Neural cell (in vitro differentiated cells): Measurements from ENCODE around the gene LRRC56. TPM values are rescaled to one million over a fixed set of nuclear protein-coding genes. Genes with fewer than 3 reads are reported as not detected.

Experiments
- H2AFZ ChIP-seq: fragments of 200-600, 300-800 bp; sonication (generic), shearing (Covaris generic); 2 replicates; pipeline ENCODE4 v1.6.0; 2014; ENCODE audit warnings: low read depth, mild to moderate bottlenecking, antibody characterized with exemption, low read length, moderate library complexity
- H3F3A ChIP-seq: fragments of 200-600 bp; shearing (Covaris generic); 2 replicates; pipeline ENCODE4 v1.6.1; 2016; ENCODE audit warnings: mild to moderate bottlenecking, moderate library complexity, mixed read lengths, antibody characterized with exemption, low read length; ENCODE audit not compliant: insufficient read depth, poor library complexity, severe bottlenecking
- H3K27ac ChIP-seq: fragments of 200-600, 300-800 bp; sonication (generic), shearing (Covaris generic); 2 replicates; pipeline ENCODE4 v1.5.1; 2014; ENCODE audit warnings: mild to moderate bottlenecking, low read length, moderate library complexity
- H3K27me3 ChIP-seq: fragments of 300-800, 200-600 bp; sonication (generic), shearing (Covaris generic); 2 replicates; pipeline ENCODE4 v1.6.0; 2014; ENCODE audit warnings: mild to moderate bottlenecking, low read depth, low read length, moderate library complexity; ENCODE audit not compliant: insufficient read depth
- H3K36me3 ChIP-seq: fragments of 300-800, 200-600 bp; sonication (generic), shearing (Covaris generic); 2 replicates; pipeline ENCODE4 v1.5.1; 2014; ENCODE audit warnings: mild to moderate bottlenecking, antibody characterized with exemption, low read length, moderate library complexity; ENCODE audit not compliant: insufficient read depth
- H3K4me2 ChIP-seq: fragments of 300-800, 200-600 bp; sonication (generic), shearing (Covaris generic); 2 replicates; pipeline ENCODE4 v1.6.0; 2014; ENCODE audit warnings: mild to moderate bottlenecking, low read length
- H3K4me3 ChIP-seq: fragments of 300-800, 200-600 bp; sonication (generic), shearing (Covaris generic); 2 replicates; pipeline ENCODE4 v1.5.1; 2014; ENCODE audit warnings: mild to moderate bottlenecking, low read length, moderate library complexity
- H3K79me2 ChIP-seq: fragments of 200-600 bp; shearing (Covaris generic); replicated peaks from 2 replicates; pipeline ENCODE4 v1.6.0; 2014; ENCODE audit warnings: mild to moderate bottlenecking, low read length, moderate library complexity; ENCODE audit not compliant: insufficient read depth
- H3K9ac ChIP-seq: fragments of 300-800, 200-600 bp; sonication (generic), shearing (Covaris generic); 2 replicates; pipeline ENCODE4 v1.6.1; 2016; ENCODE audit warnings: mild to moderate bottlenecking, low read length, mixed read lengths
- H3K9me2 ChIP-seq: fragments of 200-600 bp; shearing (Covaris generic); 2 replicates; pipeline ENCODE4 v1.6.1; 2016; ENCODE audit warnings: mild to moderate bottlenecking, low read length, mixed read lengths; ENCODE audit not compliant: insufficient read depth
- H3K9me3 ChIP-seq: fragments of 200-600, 300-800 bp; sonication (generic), shearing (Covaris generic); 2 replicates; pipeline ENCODE4 v1.6.1; 2016; ENCODE audit warnings: mild to moderate bottlenecking, mixed run types, low read length, moderate library complexity, mixed read lengths
- H4K20me1 ChIP-seq: fragments of 200-600 bp; shearing (Covaris generic); 2 replicates; pipeline ENCODE4 v1.6.1; 2016; ENCODE audit warnings: mild to moderate bottlenecking, mixed run types; ENCODE audit not compliant: insufficient read depth
- CTCF ChIP-seq: fragments of 450-650 bp; IDR thresholded peaks from 2 replicates; pipeline ENCODE4 v1.5.1; 2014; ENCODE audit warnings: antibody characterized with exemption, mild to moderate bottlenecking, moderate library complexity; ENCODE audit not compliant: poor library complexity, severe bottlenecking
- EP300 ChIP-seq: fragments of 450-650 bp; conservative IDR thresholded peaks from 2 replicates; pipeline ENCODE4 v1.6.1; 2014; ENCODE audit warnings: antibody characterized with exemption, mild to moderate bottlenecking, moderate library complexity; ENCODE audit not compliant: poor library complexity, severe bottlenecking
- EZH2 ChIP-seq: fragments of 200-600, 300-800 bp; shearing (Covaris generic), sonication (generic); IDR thresholded peaks from 2 replicates; pipeline ENCODE4 v1.6.1; 2014; ENCODE audit warnings: antibody characterized with exemption, low read length, borderline replicate concordance, mild to moderate bottlenecking; ENCODE audit not compliant: insufficient read depth, poor library complexity, severe bottlenecking
- MXI1 ChIP-seq: fragments of 450-650 bp; conservative IDR thresholded peaks from 2 replicates; pipeline ENCODE4 v1.6.1; 2014; ENCODE audit warnings: antibody characterized with exemption, mild to moderate bottlenecking; ENCODE audit not compliant: poor library complexity, severe bottlenecking
- POLR2AphosphoS5 ChIP-seq: IDR thresholded peaks from 2 replicates; pipeline ENCODE4 v1.6.1; 2012
- RAD21 ChIP-seq: fragments of 450-650 bp; conservative IDR thresholded peaks from 2 replicates; pipeline ENCODE4 v1.6.1; 2014; ENCODE audit warnings: antibody characterized with exemption, mild to moderate bottlenecking, moderate library complexity
- REST ChIP-seq: IDR thresholded peaks from 2 replicates; pipeline ENCODE4 v1.6.1; 2012; ENCODE audit warnings: borderline replicate concordance
- SMC3 ChIP-seq: fragments of 450-650 bp; conservative IDR thresholded peaks from 2 replicates; pipeline ENCODE4 v1.6.1; 2014; ENCODE audit warnings: antibody characterized with exemption, mild to moderate bottlenecking, moderate library complexity; ENCODE audit not compliant: poor library complexity
- TAF1 ChIP-seq: IDR thresholded peaks from 2 replicates; pipeline ENCODE4 v1.6.1; 2012; ENCODE audit warnings: low read depth
- polyA plus RNA-seq: library from polyadenylated mRNA; depleted of rRNA; stranded (reverse); fragments of >200 nt; gene quantifications from 2 replicates; pipeline ENCODE4 v1.2.3, GENCODE V29; 2014

The LRRC56 gene
- polyA plus RNA-seq, 1 donor from 2014 or later, result 0.76 TPM

GRCh38 chr11:554428-555226, 17.3 kb downstream of the LRRC56 start:
- Histone ChIP-seq H3K4me2 (no peak overlapping the region), H3K4me3 (peak overlapping the region; percentile 62), H3K9me3 (no peaks in the 10 kb centered on the region), H3K79me2 (no peaks in the 10 kb centered on the region), H3K36me3 (no peaks in the 10 kb centered on the region), H3K27ac (no peak overlapping the region), H4K20me1 (no peaks in the 10 kb centered on the region), H3K9ac (peak overlapping the region; percentile 45), H3F3A (no peaks in the 10 kb centered on the region), H3K9me2 (no peaks in the 10 kb centered on the region), H3K27me3 (peaks cover 41% of the 10 kb centered on the region), H2AFZ (no peak overlapping the region)
- TF ChIP-seq POLR2AphosphoS5, result no peak
- no peak for TF ChIP-seq TAF1
- no peak for TF ChIP-seq EZH2
- TF ChIP-seq RAD21, result peak; percentile 44
- TF ChIP-seq MXI1, result no peak
- TF ChIP-seq EP300, result no peak
- peak; percentile 39 for TF ChIP-seq SMC3
- no peak for TF ChIP-seq REST
- peak; percentile 62 for TF ChIP-seq CTCF

DNA sequence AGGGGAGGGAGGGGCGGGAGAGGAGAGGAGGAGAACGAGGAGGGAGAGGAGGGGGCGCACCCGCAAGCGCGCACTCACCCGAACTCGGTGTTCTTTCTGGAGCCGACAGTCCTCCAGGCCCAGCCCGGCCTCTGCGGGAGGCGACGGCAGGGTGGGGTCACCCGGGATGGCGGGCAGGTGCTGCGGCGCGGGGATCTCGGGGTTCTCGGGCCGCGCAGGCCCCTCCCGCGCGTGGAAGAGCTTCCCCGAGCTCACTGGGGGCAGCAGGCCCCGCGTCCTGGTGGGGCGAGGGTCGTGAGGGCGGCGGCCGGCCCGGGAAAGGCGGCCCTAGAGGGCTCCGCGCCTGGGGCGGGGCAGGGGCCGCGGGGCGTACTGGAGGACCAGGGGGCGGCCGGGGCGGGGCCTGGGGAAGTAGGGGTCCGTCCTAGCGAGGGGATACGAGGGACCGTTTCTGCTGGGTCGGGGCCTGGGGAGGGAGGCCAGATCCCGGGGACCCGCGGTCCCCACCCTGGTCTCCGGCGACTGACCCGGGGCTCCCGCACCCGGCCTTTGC, 18.0 kb downstream of the LRRC56 start:
- peak overlapping the region; percentile 62 for H3K4me3 ChIP-seq
- H3F3A ChIP-seq, result no peaks in the 10 kb centered on the region
- no peaks in the 10 kb centered on the region for H3K79me2 ChIP-seq
- H3K9me2 ChIP-seq, result no peaks in the 10 kb centered on the region
- no peak overlapping the region for H3K27ac ChIP-seq
- H3K36me3 ChIP-seq, result no peaks in the 10 kb centered on the region
- TF ChIP-seq REST (no peak), EZH2 (peak; percentile 81)
- H3K9me3 ChIP-seq, result no peaks in the 10 kb centered on the region
- no peak overlapping the region for H2AFZ ChIP-seq
- H3K4me2 ChIP-seq, result no peak overlapping the region
- H3K27me3 ChIP-seq, result peaks cover 41% of the 10 kb centered on the region
- H4K20me1 ChIP-seq, result no peaks in the 10 kb centered on the region
- peak overlapping the region; percentile 36 for H3K9ac ChIP-seq
